Neural progenitor cell (in vitro differentiated cells): ENCODE measurements around the gene SLC16A2. TPM values are rescaled to one million over a fixed set of nuclear protein-coding genes. Genes with fewer than 3 reads are reported as not detected.

ENCODE experiments used
- DNase-seq: peaks from one replicate; pipeline ENCODE4 v3.0.0-alpha.2; 2016; ENCODE audit warnings: low spot score
- H2AFZ ChIP-seq: fragments of 200-600 bp; sonication (generic); replicated peaks from 2 replicates; pipeline ENCODE4 v1.6.1; 2016; ENCODE audit warnings: antibody characterized with exemption
- H3F3A ChIP-seq: fragments of 200-600 bp; sonication (generic); 2 replicates; pipeline ENCODE4 v1.6.1; 2016; ENCODE audit warnings: antibody characterized with exemption, low read depth
- H3K27ac ChIP-seq: fragments of 200-600 bp; sonication (generic); 2 replicates; pipeline ENCODE4 v1.5.1; 2016; ENCODE audit warnings: mild to moderate bottlenecking
- H3K27me3 ChIP-seq: fragments of 200-600 bp; sonication (generic); 2 replicates; pipeline ENCODE4 v1.6.1; 2016; ENCODE audit warnings: mild to moderate bottlenecking, moderate library complexity
- H3K36me3 ChIP-seq: fragments of 200-600 bp; sonication (generic); 2 replicates; pipeline ENCODE4 v1.5.1; 2016
- H3K4me1 ChIP-seq: fragments of 200-600 bp; sonication (generic); 2 replicates; pipeline ENCODE4 v1.6.1; 2016; ENCODE audit warnings: mixed run types
- H3K4me2 ChIP-seq: fragments of 200-600 bp; sonication (generic); 2 replicates; pipeline ENCODE4 v1.6.1; 2016
- H3K4me3 ChIP-seq: fragments of 200-600 bp; sonication (generic); 2 replicates; pipeline ENCODE4 v1.5.1; 2016
- H3K79me2 ChIP-seq: fragments of 200-600 bp; sonication (generic); 2 replicates; pipeline ENCODE4 v1.6.1; 2016; ENCODE audit warnings: low read depth
- H3K9ac ChIP-seq: fragments of 200-600 bp; sonication (generic); 2 replicates; pipeline ENCODE4 v1.6.1; 2016
- H3K9me3 ChIP-seq: fragments of 200-600 bp; sonication (generic); 2 replicates; pipeline ENCODE4 v1.5.1; 2016; ENCODE audit warnings: low read depth
- H4K20me1 ChIP-seq: fragments of 200-600 bp; sonication (generic); 2 replicates; pipeline ENCODE4 v1.6.1; 2016; ENCODE audit warnings: low read depth
- H3K27ac Mint-ChIP-seq: 3 replicates; pipeline ENCODE4 v1.8.0; 2021; ENCODE audit warnings: mixed read lengths
- H3K27me3 Mint-ChIP-seq: 2 replicates; pipeline ENCODE4 v1.8.0; 2022; ENCODE audit warnings: low read depth, mild to moderate bottlenecking, inconsistent platforms, moderate library complexity, mixed read lengths; ENCODE audit not compliant: insufficient read depth
- H3K36me3 Mint-ChIP-seq: 3 replicates; pipeline ENCODE4 v1.8.0; 2021; ENCODE audit warnings: mixed read lengths
- H3K4me1 Mint-ChIP-seq: 3 replicates; pipeline ENCODE4 v1.8.0; 2021; ENCODE audit warnings: mixed read lengths
- H3K4me3 Mint-ChIP-seq: 3 replicates; pipeline ENCODE4 v1.8.0; 2021; ENCODE audit warnings: mild to moderate bottlenecking, moderate library complexity, mixed read lengths
- H3K9me3 Mint-ChIP-seq: 3 replicates; pipeline ENCODE4 v1.8.0; 2020; ENCODE audit warnings: mixed read lengths
- CTCF ChIP-seq: fragments of 200-600 bp; sonication (generic); IDR thresholded peaks from 2 replicates; pipeline ENCODE4 v1.5.1; 2017; ENCODE audit warnings: antibody characterized with exemption, mild to moderate bottlenecking
- EZH2 ChIP-seq: fragments of 200-600 bp; sonication (generic); IDR thresholded peaks from 2 replicates; pipeline ENCODE4 v1.6.1; 2017; ENCODE audit warnings: antibody characterized with exemption, mild to moderate bottlenecking, moderate library complexity
- EZH2phosphoT487 ChIP-seq: fragments of 200-600 bp; sonication (generic); IDR thresholded peaks from 2 replicates; pipeline ENCODE4 v1.6.1; 2017; ENCODE audit warnings: antibody characterized with exemption
- total RNA-seq: library from RNA; depleted of rRNA; stranded (reverse); fragments of >200 nt; gene quantifications from 2 replicates; pipeline ENCODE4 v1.2.3, GENCODE V29; 2015; ENCODE audit warnings: low replicate concordance

SLC16A2 gene
- total RNA-seq, 1 donor from 2014 or later: 12.6 TPM

DNA sequence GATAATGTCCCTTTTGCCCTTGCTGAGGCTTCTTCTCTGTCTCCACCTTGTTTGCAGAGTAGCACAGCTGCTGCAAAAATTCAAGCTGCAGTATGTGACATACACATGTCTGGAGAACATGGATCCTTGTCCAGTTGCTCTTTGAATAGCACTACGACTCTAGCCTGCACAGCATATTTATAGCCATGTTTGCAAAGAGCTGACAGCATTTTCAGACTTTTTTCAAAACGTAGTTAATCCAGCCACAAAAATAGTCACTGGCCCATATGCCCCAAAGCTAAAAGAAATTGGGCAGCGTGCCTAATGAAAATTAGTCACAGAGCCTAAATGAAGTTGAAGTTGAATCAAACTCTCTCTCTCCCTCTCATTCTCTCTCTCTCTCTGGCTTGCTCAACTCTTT lies 17.5 kb downstream of the SLC16A2 start:
- no peak overlapping the region for H3K4me2 ChIP-seq
- no peaks in the 10 kb centered on the region for H3F3A ChIP-seq
- H2AFZ ChIP-seq: no peak overlapping the region
- Mint-ChIP-seq H3K36me3 (peaks cover 15% of the 10 kb centered on the region), H3K27me3 (peaks cover 3% of the 10 kb centered on the region), H3K4me3 (no peak overlapping the region), H3K27ac (peak overlapping the region; percentile 72), H3K4me1 (peaks cover 35% of the 10 kb centered on the region), H3K9me3 (peaks cover 6% of the 10 kb centered on the region)
- H3K27me3 ChIP-seq: no peaks in the 10 kb centered on the region
- no peak for DNase-seq
- no peaks in the 10 kb centered on the region for H3K9me3 ChIP-seq
- no peak for TF ChIP-seq EZH2
- no peaks in the 10 kb centered on the region for H4K20me1 ChIP-seq
- no peak overlapping the region for H3K9ac ChIP-seq
- no peaks in the 10 kb centered on the region for H3K79me2 ChIP-seq
- no peak overlapping the region for H3K27ac ChIP-seq
- H3K4me1 ChIP-seq: no peaks in the 10 kb centered on the region
- no peaks in the 10 kb centered on the region for H3K36me3 ChIP-seq
- no peak overlapping the region for H3K4me3 ChIP-seq

DNA sequence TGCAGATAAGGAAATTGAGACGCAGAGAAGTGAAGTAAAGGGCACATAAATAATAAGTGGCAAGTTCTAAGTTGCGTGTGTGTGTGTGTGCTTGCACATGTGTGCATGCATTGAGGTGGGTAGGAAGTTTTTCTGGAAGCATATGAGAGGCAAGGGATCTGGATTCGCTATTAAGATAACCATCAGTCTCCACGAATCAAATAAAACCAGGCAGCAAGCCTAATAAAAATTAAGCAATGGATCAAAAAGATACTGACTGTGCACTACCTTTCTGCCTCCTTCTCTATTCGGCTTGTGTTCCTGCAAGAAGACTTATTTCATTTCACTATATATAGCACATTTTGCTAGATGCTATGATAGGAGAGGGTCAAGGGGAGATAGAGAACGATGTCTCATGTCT lies 23.8 kb downstream of the SLC16A2 start:
- no peaks in the 10 kb centered on the region for H3K36me3 ChIP-seq
- no peak overlapping the region for H3K4me3 Mint-ChIP-seq
- peaks cover 4% of the 10 kb centered on the region for H3K9me3 Mint-ChIP-seq
- no peaks in the 10 kb centered on the region for H3K27me3 Mint-ChIP-seq
- TF ChIP-seq EZH2phosphoT487 (no peak), CTCF (no peak), EZH2 (no peak)
- H3K4me3 ChIP-seq: no peak overlapping the region
- no peaks in the 10 kb centered on the region for H4K20me1 ChIP-seq
- H3K4me2 ChIP-seq: no peak overlapping the region
- no peak for DNase-seq
- peaks cover 20% of the 10 kb centered on the region for H3K4me1 Mint-ChIP-seq
- no peak overlapping the region for H3K27ac Mint-ChIP-seq
- H3K9ac ChIP-seq: no peak overlapping the region
- H3K9me3 ChIP-seq: no peaks in the 10 kb centered on the region
- peaks cover 9% of the 10 kb centered on the region for H3K36me3 Mint-ChIP-seq
- no peak overlapping the region for H2AFZ ChIP-seq
- H3F3A ChIP-seq: no peaks in the 10 kb centered on the region
- H3K27me3 ChIP-seq: no peaks in the 10 kb centered on the region
- no peak overlapping the region for H3K27ac ChIP-seq
- no peaks in the 10 kb centered on the region for H3K79me2 ChIP-seq
- H3K4me1 ChIP-seq: no peaks in the 10 kb centered on the region

DNA sequence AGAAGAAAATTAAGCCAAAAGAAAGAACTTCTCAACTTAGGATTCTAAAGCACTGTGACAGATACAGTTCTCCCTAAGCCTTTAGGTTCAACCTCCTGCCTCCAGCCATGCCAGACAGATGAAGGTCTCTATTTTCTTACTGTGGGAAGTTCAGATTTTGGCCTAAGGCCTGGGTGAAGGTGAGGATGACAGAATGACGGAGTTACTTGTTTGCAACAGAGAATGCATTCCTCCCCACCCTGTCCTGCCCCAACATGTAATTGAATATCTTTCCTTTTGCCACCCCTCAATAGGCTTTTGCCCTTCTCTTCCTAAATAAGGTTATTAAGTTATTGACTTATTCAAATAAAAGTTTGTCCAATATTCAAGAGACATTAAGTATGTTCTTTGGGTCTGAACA lies 25.6 kb downstream of the SLC16A2 start:
- peaks cover 2% of the 10 kb centered on the region for H3K9me3 Mint-ChIP-seq
- no peaks in the 10 kb centered on the region for H3K27me3 Mint-ChIP-seq
- Histone ChIP-seq H3K4me2 (no peak overlapping the region), H3K9me3 (no peaks in the 10 kb centered on the region), H3K4me3 (no peak overlapping the region), H3K27me3 (no peaks in the 10 kb centered on the region), H3F3A (no peaks in the 10 kb centered on the region), H2AFZ (no peak overlapping the region), H3K36me3 (no peaks in the 10 kb centered on the region), H3K79me2 (no peaks in the 10 kb centered on the region), H4K20me1 (no peaks in the 10 kb centered on the region), H3K9ac (no peak overlapping the region), H3K4me1 (no peaks in the 10 kb centered on the region), H3K27ac (no peak overlapping the region)
- no peak for DNase-seq
- no peak overlapping the region for H3K4me3 Mint-ChIP-seq
- H3K4me1 Mint-ChIP-seq: peaks cover 17% of the 10 kb centered on the region
- H3K27ac Mint-ChIP-seq: no peak overlapping the region
- TF ChIP-seq CTCF: no peak
- no peak for TF ChIP-seq EZH2
- no peak for TF ChIP-seq EZH2phosphoT487
- H3K36me3 Mint-ChIP-seq: peaks cover 4% of the 10 kb centered on the region

- H3K4me1 Mint-ChIP-seq: peaks cover 14% of the 10 kb centered on the region
- no peak overlapping the region for H3K4me3 Mint-ChIP-seq
- H3K27me3 Mint-ChIP-seq: no peaks in the 10 kb centered on the region
- Histone ChIP-seq H2AFZ (no peak overlapping the region), H3K9me3 (no peaks in the 10 kb centered on the region), H3K27ac (no peak overlapping the region), H3K79me2 (no peaks in the 10 kb centered on the region), H3K9ac (no peak overlapping the region), H3K4me1 (no peaks in the 10 kb centered on the region), H3K36me3 (no peaks in the 10 kb centered on the region), H3K27me3 (no peaks in the 10 kb centered on the region), H3F3A (no peaks in the 10 kb centered on the region), H3K4me3 (no peak overlapping the region), H4K20me1 (no peaks in the 10 kb centered on the region), H3K4me2 (no peak overlapping the region)
- peaks cover 4% of the 10 kb centered on the region for H3K36me3 Mint-ChIP-seq
- no peak overlapping the region for H3K27ac Mint-ChIP-seq
- no peak for DNase-seq
- H3K9me3 Mint-ChIP-seq: peaks cover 2% of the 10 kb centered on the region
- TF ChIP-seq CTCF (no peak), EZH2phosphoT487 (no peak), EZH2 (no peak)
Observed at GRCh38 chrX:74448669-74449068, 27.4 kb downstream of the SLC16A2 start.
